Esophagus squamous epithelium (tissue), 5 donors: ENCODE measurements around the gene RNF149. TPM values are rescaled to one million over a fixed set of nuclear protein-coding genes. Genes with fewer than 3 reads are reported as not detected.
"Not testable (repeated sequence)": the region's sequence is repeated elsewhere in the genome, so short reads cannot be mapped to it uniquely, and the experiment has no call there.

ENCODE experiments used
- DNase-seq: peaks from one replicate; lab custom pipeline; 2025; lab: John Stamatoyannopoulos, UW
- H3K27ac ChIP-seq, 4 donors: fragments of 200-600 bp; sonication (generic); one replicate each; pipeline ENCODE4 v1.5.1; 2016 to 2019; ENCODE audit warnings: mild to moderate bottlenecking in 1 of 4
- H3K27me3 ChIP-seq, 4 donors: fragments of 200-600 bp; sonication (generic); 1 replicate in 3 of 4; 2 replicates in 1 of 4; pipeline versions ENCODE4 v1.5.1 to v1.6.0; 2017 to 2021; ENCODE audit warnings: antibody characterized with exemption in 1 of 4
- H3K36me3 ChIP-seq, 3 donors: fragments of 200-600 bp; sonication (generic); one replicate each; pipeline ENCODE4 v1.5.1; 2016 to 2019
- H3K4me1 ChIP-seq, 3 donors: fragments of 200-600 bp; sonication (generic); one replicate each; pipeline ENCODE4 v1.5.1; 2017 to 2019
- H3K4me3 ChIP-seq, 4 donors: fragments of 200-600 bp; sonication (generic); 1 replicate in 3 of 4; 2 replicates in 1 of 4; pipeline ENCODE4 v1.5.1; 2016 to 2019; ENCODE audit warnings: mild to moderate bottlenecking in 2 of 4, moderate library complexity in 1 of 4
- H3K9me3 ChIP-seq, 3 donors: fragments of 200-600 bp; sonication (generic); one replicate each; pipeline ENCODE4 v1.5.1; 2016 to 2019
- POLR2A ChIP-seq, 4 donors: fragments of 450-650 bp; IDR thresholded peaks; one replicate each; pipeline ENCODE4 v1.6.1; 2017; ENCODE audit warnings: antibody characterized with exemption in 4 of 4, mild to moderate bottlenecking in 4 of 4, moderate library complexity in 3 of 4
- WGBS, 2 donors: methylation state at CpG; one replicate each; pipeline ENCODE4 v1.1.5; 2018; 5-methylcytosine and 5-hydroxymethylcytosine counted together
- intact Hi-C: fragments of 100-400 bp; cut with DNase I; formaldehyde crosslinking; loops from one replicate; pipeline ENCODE4 v1.15.0; 2022
- total RNA-seq, 4 donors: library from RNA; depleted of rRNA; stranded (reverse); fragments of >200 nt; gene quantifications; one replicate each; pipeline ENCODE4 v1.1.0, GENCODE V29; 2016
- TF ChIP-seq, protein P1 (sequence below), 6 experiments: fragments of 450-650 bp in 4 of 6; fragments of 200-600 bp in 2 of 6; sonication (generic) in 2 of 6; IDR thresholded peaks; one replicate each; pipeline ENCODE4 v1.5.1; 2016 to 2019; ENCODE audit warnings: antibody characterized with exemption in 6 of 6, mild to moderate bottlenecking in 4 of 6, moderate library complexity in 4 of 6
- donor health status: DM: yes; HTN: yes; CAD: no.

The RNF149 gene
- total RNA-seq, 4 donors from 2014 or later: 80.3 to 117 (median 110) TPM

GRCh38 chr2:101251844-101252407 lies 56.6 kb downstream of the RNF149 start:
- TF ChIP-seq, protein P1, sequence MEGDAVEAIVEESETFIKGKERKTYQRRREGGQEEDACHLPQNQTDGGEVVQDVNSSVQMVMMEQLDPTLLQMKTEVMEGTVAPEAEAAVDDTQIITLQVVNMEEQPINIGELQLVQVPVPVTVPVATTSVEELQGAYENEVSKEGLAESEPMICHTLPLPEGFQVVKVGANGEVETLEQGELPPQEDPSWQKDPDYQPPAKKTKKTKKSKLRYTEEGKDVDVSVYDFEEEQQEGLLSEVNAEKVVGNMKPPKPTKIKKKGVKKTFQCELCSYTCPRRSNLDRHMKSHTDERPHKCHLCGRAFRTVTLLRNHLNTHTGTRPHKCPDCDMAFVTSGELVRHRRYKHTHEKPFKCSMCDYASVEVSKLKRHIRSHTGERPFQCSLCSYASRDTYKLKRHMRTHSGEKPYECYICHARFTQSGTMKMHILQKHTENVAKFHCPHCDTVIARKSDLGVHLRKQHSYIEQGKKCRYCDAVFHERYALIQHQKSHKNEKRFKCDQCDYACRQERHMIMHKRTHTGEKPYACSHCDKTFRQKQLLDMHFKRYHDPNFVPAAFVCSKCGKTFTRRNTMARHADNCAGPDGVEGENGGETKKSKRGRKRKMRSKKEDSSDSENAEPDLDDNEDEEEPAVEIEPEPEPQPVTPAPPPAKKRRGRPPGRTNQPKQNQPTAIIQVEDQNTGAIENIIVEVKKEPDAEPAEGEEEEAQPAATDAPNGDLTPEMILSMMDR (IDR thresholded peaks at IDR 0.05): peak in 5 of 6 experiments; percentile 37 to 76 (median 53)
- no peak for TF ChIP-seq POLR2A (IDR thresholded peaks at IDR 0.05)
- no peaks in the 10 kb centered on the region for H3K9me3 ChIP-seq
- H3K27me3 ChIP-seq: no peaks in the 10 kb centered on the region
- H3K4me1 ChIP-seq: peaks cover 20 to 48% (median 35%) of the 10 kb centered on the region in 3 donors
- intact Hi-C loops: loop anchor here (10.0 kb wide), 1 partner anchor 53 kb away; the partner anchor contains the start of gene RNF149
- no peak for DNase-seq
- WGBS, 2 donors: 21 to 24% methylated on average over 16 of the region's 16 CpGs
- no peaks in the 10 kb centered on the region for H3K36me3 ChIP-seq
- H3K27ac ChIP-seq: peak overlapping the region; percentile 93 to 99 (median 98)
- peak overlapping the region; percentile 91 to 99 (median 98) for H3K4me3 ChIP-seq

GRCh38 chr2:101251246-101251781 lies 57.2 kb downstream of the RNF149 start:
- Histone ChIP-seq H3K4me1 (peaks cover 20 to 42% (median 31%) of the 10 kb centered on the region in 3 donors), H3K27ac (peak overlapping the region in 2 of 4 donors; percentile 93 to 98), H3K4me3 (peak overlapping the region in 1 of 4 donors; percentile 97)
- not testable (repeated sequence) for H3K36me3 ChIP-seq, H3K27me3 ChIP-seq, DNase-seq, H3K9me3 ChIP-seq
- WGBS, 2 donors: 54 to 74% methylated on average over 9 of the region's 10 CpGs
- intact Hi-C loops: loop anchor here (10.0 kb wide), 1 partner anchor 53 kb away; the partner anchor contains the start of gene RNF149

DNA sequence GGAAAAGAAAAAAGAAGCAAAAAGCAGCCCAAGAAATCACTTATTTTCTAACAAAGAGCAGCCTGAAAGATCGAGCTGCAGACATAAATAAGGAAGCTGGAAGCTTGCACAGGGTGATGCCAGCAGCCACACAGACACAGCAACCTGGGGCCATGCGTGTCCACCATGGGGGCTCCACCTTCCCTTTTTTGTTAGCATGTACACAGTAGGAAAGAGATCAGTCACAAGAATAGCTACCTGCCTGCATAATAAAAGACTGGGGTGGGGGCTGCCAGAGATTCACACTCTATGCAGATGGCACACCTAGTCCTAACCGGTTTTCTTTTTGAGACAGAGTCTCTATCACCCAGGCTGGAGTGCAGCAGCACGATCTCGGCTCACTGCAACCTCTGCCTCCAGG lies 58.7 kb downstream of the RNF149 start:
- WGBS, 2 donors: 73 to 74% methylated on average over 5 of the region's 5 CpGs
- Histone ChIP-seq H3K36me3 (no peaks in the 10 kb centered on the region), H3K27me3 (no peaks in the 10 kb centered on the region), H3K9me3 (no peaks in the 10 kb centered on the region), H3K4me3 (no peak overlapping the region), H3K4me1 (peaks cover 12 to 33% (median 19%) of the 10 kb centered on the region in 3 donors), H3K27ac (no peak overlapping the region)
- no peak for TF ChIP-seq POLR2A (IDR thresholded peaks at IDR 0.05)
- TF ChIP-seq, protein P1 (IDR thresholded peaks at IDR 0.05): no peak
- intact Hi-C loops: loop anchor here (10.0 kb wide), 1 partner anchor 55 kb away; the partner anchor contains the start of gene RNF149
- no peak for DNase-seq

GRCh38 chr2:101248756-101249155 lies 59.7 kb downstream of the RNF149 start:
- H3K9me3 ChIP-seq, H3K27ac ChIP-seq, H3K36me3 ChIP-seq, DNase-seq, H3K4me3 ChIP-seq, H3K27me3 ChIP-seq, intact Hi-C loops: not testable (repeated sequence)
- WGBS, 2 donors: 72 to 75% methylated on average over 5 of the region's 5 CpGs
- H3K4me1 ChIP-seq: peaks cover 1 to 31% (median 8%) of the 10 kb centered on the region in 3 donors

GRCh38 chr2:101245468-101245867 lies 63.0 kb downstream of the RNF149 start:
- H3K27ac ChIP-seq, H3K36me3 ChIP-seq, intact Hi-C loops, H3K27me3 ChIP-seq, DNase-seq, H3K9me3 ChIP-seq, H3K4me3 ChIP-seq: not testable (repeated sequence)
- H3K4me1 ChIP-seq: peaks cover 0 to 28% (median 4%) of the 10 kb centered on the region in 3 donors
- 90 to 91% methylated on average over 5 of the region's 5 CpGs for WGBS, 2 donors

GRCh38 chr2:101244899-101245298 lies 63.6 kb downstream of the RNF149 start:
- H3K36me3 ChIP-seq, intact Hi-C loops, H3K9me3 ChIP-seq, H3K4me3 ChIP-seq, DNase-seq, H3K27me3 ChIP-seq: not testable (repeated sequence)
- peaks cover 0 to 34% (median 4%) of the 10 kb centered on the region in 3 donors for H3K4me1 ChIP-seq
- 71 to 87% methylated on average over 2 to 12 of the region's 12 CpGs for WGBS, 2 donors
- H3K27ac ChIP-seq: peak overlapping the region in 1 of 4 donors; percentile 29

GRCh38 chr2:101244373-101244772 lies 64.1 kb downstream of the RNF149 start:
- H3K27ac ChIP-seq: peak overlapping the region in 1 of 4 donors; percentile 7
- H3K27me3 ChIP-seq, intact Hi-C loops, H3K36me3 ChIP-seq, H3K9me3 ChIP-seq, DNase-seq, H3K4me3 ChIP-seq: not testable (repeated sequence)
- WGBS, 2 donors: 58 to 83% methylated on average over 4 of the region's 4 CpGs
- peaks cover under 1 to 39% (median 7%) of the 10 kb centered on the region in 3 donors for H3K4me1 ChIP-seq
